GM12891 (cell line): ENCODE measurements around the gene SDK1.

Experiments used
- PAX5 ChIP-seq: IDR thresholded peaks from 2 replicates; pipeline ENCODE4 v1.6.1; 2011; ENCODE audit warnings: low read length, moderate library complexity, mild to moderate bottlenecking; ENCODE audit not compliant: insufficient read depth, severe bottlenecking
- POLR2A ChIP-seq: IDR thresholded peaks from 2 replicates; pipeline ENCODE4 v1.6.1; 2011; ENCODE audit warnings: low read depth, low read length, control low read depth
- POLR2AphosphoS5 ChIP-seq: IDR thresholded peaks from 2 replicates; pipeline ENCODE4 v1.6.1; 2011; ENCODE audit warnings: low read depth, low read length, control low read depth
- TAF1 ChIP-seq: IDR thresholded peaks from 2 replicates; pipeline ENCODE4 v1.6.1; 2011; ENCODE audit warnings: low read depth, low read length, control low read depth

- no peak for TF ChIP-seq POLR2A
- no peak for TF ChIP-seq TAF1
- no peak for TF ChIP-seq POLR2AphosphoS5
- TF ChIP-seq PAX5: no peak
Measured at GRCh38 chr7:3847336-3847735, 546.3 kb downstream of the SDK1 start.
